ENCODE results near the gene EIF3I. TPM values are rescaled to one million over a fixed set of nuclear protein-coding genes. Genes with fewer than 3 reads are reported as not detected.

Gene EIF3I
- total and polyA plus RNA-seq, 2 of the 13 experiments (the other 11 are each of a cell fraction or from before 2014, with no cell fraction given), result 210 to 223 TPM

GRCh38 chr1:32247983-32248889 is 26.0 kb downstream of the EIF3I start (continued):
- TF ChIP-seq ZNF770 (CRISPR knock-in tag; IDR thresholded peaks at IDR 0.05), result peak; percentile 54; the same call in 1 of the 2 replicates
- TF ChIP-seq ZNF615 (CRISPR knock-in tag; IDR thresholded peaks at IDR 0.05; ENCODE audit: borderline replicate concordance), result no peak
- no peak for TF ChIP-seq EHMT2 (IDR thresholded peaks at IDR 0.05; ENCODE audit: borderline replicate concordance, low read depth, low read length)
- TF ChIP-seq ZFP36L2 (CRISPR knock-in tag; IDR thresholded peaks at IDR 0.05), result no peak
- TF ChIP-seq ZBTB7A (CRISPR knock-in tag; IDR thresholded peaks at IDR 0.05), result peak; percentile 57; the same call in 1 of the 2 replicates
- TF ChIP-seq AHR (CRISPR knock-in tag; IDR thresholded peaks at IDR 0.05), result no peak
- TF ChIP-seq SMAD9 (CRISPR knock-in tag; IDR thresholded peaks at IDR 0.05), result no peak
- TF ChIP-seq ETV5 (CRISPR knock-in tag; IDR thresholded peaks at IDR 0.05; ENCODE audit: borderline replicate concordance), result peak; percentile 31; the same call in 1 of the 2 replicates
- TF ChIP-seq EEA1 (CRISPR knock-in tag; IDR thresholded peaks at IDR 0.05; ENCODE audit: borderline replicate concordance), result no peak
- TF ChIP-seq IKZF1 (IDR thresholded peaks at IDR 0.05), result no peak
- no peak for TF ChIP-seq DDIT3 (CRISPR knock-in tag; IDR thresholded peaks at IDR 0.05)
- no peak for TF ChIP-seq GRHL1 (CRISPR knock-in tag; conservative IDR thresholded peaks at IDR 0.05)
- no peak for TF ChIP-seq DMTF1 (CRISPR knock-in tag; IDR thresholded peaks at IDR 0.05)
- TF ChIP-seq TBX3 (IDR thresholded peaks at IDR 0.05; ENCODE audit: borderline replicate concordance), result no peak
- TF ChIP-seq ZNF788 (CRISPR knock-in tag; IDR thresholded peaks at IDR 0.05; ENCODE audit: borderline replicate concordance), result peak; percentile 81; the same call in 1 of the 2 replicates
- TF ChIP-seq TFDP2 (CRISPR knock-in tag; IDR thresholded peaks at IDR 0.05), result peak; percentile 59; the same call in 1 of the 2 replicates
- no peak for TF ChIP-seq LRRFIP1 (CRISPR knock-in tag; conservative IDR thresholded peaks at IDR 0.05)
- TF ChIP-seq MTF2 (CRISPR knock-in tag; IDR thresholded peaks at IDR 0.05; ENCODE audit: borderline replicate concordance), result no peak

Measured in HepG2 (cell line).